ENCODE results near the gene PRR9. TPM values are rescaled to one million over a fixed set of nuclear protein-coding genes. Genes with fewer than 3 reads are reported as not detected.
"Not testable (repeated sequence)": the region's sequence is repeated elsewhere in the genome, so short reads cannot be mapped to it uniquely, and the experiment has no call there.

PRR9 gene
- total RNA-seq, 4 donors from 2014 or later = not detected

- TF ChIP-seq, protein P1, sequence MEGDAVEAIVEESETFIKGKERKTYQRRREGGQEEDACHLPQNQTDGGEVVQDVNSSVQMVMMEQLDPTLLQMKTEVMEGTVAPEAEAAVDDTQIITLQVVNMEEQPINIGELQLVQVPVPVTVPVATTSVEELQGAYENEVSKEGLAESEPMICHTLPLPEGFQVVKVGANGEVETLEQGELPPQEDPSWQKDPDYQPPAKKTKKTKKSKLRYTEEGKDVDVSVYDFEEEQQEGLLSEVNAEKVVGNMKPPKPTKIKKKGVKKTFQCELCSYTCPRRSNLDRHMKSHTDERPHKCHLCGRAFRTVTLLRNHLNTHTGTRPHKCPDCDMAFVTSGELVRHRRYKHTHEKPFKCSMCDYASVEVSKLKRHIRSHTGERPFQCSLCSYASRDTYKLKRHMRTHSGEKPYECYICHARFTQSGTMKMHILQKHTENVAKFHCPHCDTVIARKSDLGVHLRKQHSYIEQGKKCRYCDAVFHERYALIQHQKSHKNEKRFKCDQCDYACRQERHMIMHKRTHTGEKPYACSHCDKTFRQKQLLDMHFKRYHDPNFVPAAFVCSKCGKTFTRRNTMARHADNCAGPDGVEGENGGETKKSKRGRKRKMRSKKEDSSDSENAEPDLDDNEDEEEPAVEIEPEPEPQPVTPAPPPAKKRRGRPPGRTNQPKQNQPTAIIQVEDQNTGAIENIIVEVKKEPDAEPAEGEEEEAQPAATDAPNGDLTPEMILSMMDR (IDR thresholded peaks at IDR 0.05) = peak in 1 of 4 experiments; percentile 41
- peaks cover 12% of the 10 kb centered on the region for H3K27me3 ChIP-seq
- H3K4me1 ChIP-seq, H3K4me3 ChIP-seq, ATAC-seq, H3K27ac ChIP-seq, H3K9me3 ChIP-seq, H3K36me3 ChIP-seq: not testable (repeated sequence)
- 50 to 73% methylated on average over 3 of the region's 12 CpGs for WGBS, 2 donors (ENCODE audit: low coverage in 1 of 2)
Observed at GRCh38 chr1:153229076-153229829, 11.9 kb downstream of the PRR9 start.

DNA sequence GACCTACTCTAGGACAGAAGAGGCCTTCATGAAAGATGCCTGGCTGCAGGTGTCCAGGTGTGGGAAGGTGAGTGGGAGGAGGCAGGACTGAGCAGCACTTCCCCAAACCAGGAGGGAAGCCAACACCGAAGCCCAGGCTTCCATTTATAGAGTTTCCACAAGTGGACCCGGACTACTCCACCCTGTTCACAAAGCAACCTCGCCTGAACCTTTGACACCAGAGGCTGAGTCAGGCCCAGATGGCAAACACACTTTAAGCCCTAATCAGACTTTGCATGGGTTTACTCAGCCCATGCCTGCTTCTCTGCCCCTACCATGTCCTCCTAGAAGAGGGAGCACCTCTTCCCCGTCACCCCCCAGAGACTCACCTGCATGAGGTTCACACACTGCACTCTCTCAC lies 14.0 kb downstream of the PRR9 start:
- TF ChIP-seq EP300 (IDR thresholded peaks at IDR 0.05) (no peak), POLR2A (IDR thresholded peaks at IDR 0.05) (no peak), POLR2AphosphoS5 (IDR thresholded peaks at IDR 0.05) (no peak)
- TF ChIP-seq, protein P1 (IDR thresholded peaks at IDR 0.05) = no peak
- Histone ChIP-seq H3K9me3 (no peaks in the 10 kb centered on the region), H3K27me3 (no peaks in the 10 kb centered on the region), H3K27ac (no peak overlapping the region), H3K36me3 (no peaks in the 10 kb centered on the region), H3K4me1 (no peaks in the 10 kb centered on the region), H3K4me3 (no peak overlapping the region)
- ATAC-seq = peak; percentile 22
- WGBS, 2 donors (ENCODE audit: low coverage in 1 of 2) = 84% methylated on average over 4 of the region's 4 CpGs; no CpG with 5 or more reads in 1 of the 2 donors

- H3K27ac ChIP-seq = no peak overlapping the region
- 53% methylated on average over 2 of the region's 2 CpGs; no CpG with 5 or more reads in 1 of the 2 donors for WGBS, 2 donors (ENCODE audit: low coverage in 1 of 2)
- H3K36me3 ChIP-seq = no peaks in the 10 kb centered on the region
- H3K9me3 ChIP-seq = no peaks in the 10 kb centered on the region
- TF ChIP-seq EP300 (IDR thresholded peaks at IDR 0.05) = no peak
- no peak for TF ChIP-seq POLR2AphosphoS5 (IDR thresholded peaks at IDR 0.05)
- TF ChIP-seq POLR2A (IDR thresholded peaks at IDR 0.05) = no peak
- TF ChIP-seq, protein P1 (IDR thresholded peaks at IDR 0.05) = no peak
- ATAC-seq = peak; percentile 36
- no peak overlapping the region for H3K4me3 ChIP-seq
- H3K27me3 ChIP-seq = no peaks in the 10 kb centered on the region
- H3K4me1 ChIP-seq = no peaks in the 10 kb centered on the region
Observed at GRCh38 chr1:153231785-153232184, 14.4 kb downstream of the PRR9 start.

- WGBS, 2 donors (ENCODE audit: low coverage in 1 of 2) = 55% methylated on average over 2 of the region's 3 CpGs; no CpG with 5 or more reads in 1 of the 2 donors
- Histone ChIP-seq H3K4me1 (no peaks in the 10 kb centered on the region), H3K9me3 (no peaks in the 10 kb centered on the region)
Observed at GRCh38 chr1:153232553-153232952, 15.2 kb downstream of the PRR9 start.

More at GRCh38 chr1:153232553-153232952, 15.2 kb downstream of the PRR9 start:
- Histone ChIP-seq H3K4me3 (no peak overlapping the region), H3K36me3 (no peaks in the 10 kb centered on the region), H3K27ac (no peak overlapping the region), H3K27me3 (no peaks in the 10 kb centered on the region)
- TF ChIP-seq, protein P1 (IDR thresholded peaks at IDR 0.05) = no peak
- no peak for TF ChIP-seq POLR2AphosphoS5 (IDR thresholded peaks at IDR 0.05)
- no peak for TF ChIP-seq EP300 (IDR thresholded peaks at IDR 0.05)
- TF ChIP-seq POLR2A (IDR thresholded peaks at IDR 0.05) = no peak
- no peak for ATAC-seq

All from gastroesophageal sphincter (tissue), 4 donors.